Calu3 (cell line): ENCODE data around the gene CX3CL1. TPM values are rescaled to one million over a fixed set of nuclear protein-coding genes. Genes with fewer than 3 reads are reported as not detected.
A peak's percentile ranks its signal among the peaks of the same experiment; 100 is the strongest.

Source experiments
- Bru-seq: library from RNA; stranded (reverse); fragments of 400-500 nt; gene quantifications from one replicate; lab custom pipeline; 2021; lab: Mats Ljungman, UMichigan
- BruChase-seq, 2 experiments: library from RNA; stranded (reverse); fragments of 400-500 nt; gene quantifications; one replicate each; lab custom pipeline; 2021; lab: Mats Ljungman, UMichigan
- BruUV-seq: library from RNA; stranded (reverse); fragments of 400-500 nt; replicated peaks from 2 replicates; lab custom pipeline; 2021; lab: Mats Ljungman, UMichigan
- CTCF ChIA-PET: fragments of 300-600 bp; sonication (Branson Sonifier 250); formaldehyde crosslinking; loops from one replicate; lab custom pipeline; 2022; ENCODE audit warnings: antibody characterized with exemption; lab: Charles Lee
- DNase-seq: peaks from one replicate; pipeline ENCODE4 v3.0.0; 2022
- H3K27ac Mint-ChIP-seq: one replicate; pipeline ENCODE4 v1.8.0; 2022; ENCODE audit warnings: mixed read lengths; ENCODE audit not compliant: unreplicated experiment
- H3K27me3 Mint-ChIP-seq: one replicate; pipeline ENCODE4 v1.8.0; 2022; ENCODE audit warnings: mixed read lengths; ENCODE audit not compliant: unreplicated experiment
- H3K36me3 Mint-ChIP-seq: one replicate; pipeline ENCODE4 v1.8.0; 2022; ENCODE audit warnings: mild to moderate bottlenecking, moderate library complexity, mixed read lengths; ENCODE audit not compliant: insufficient read depth, unreplicated experiment
- H3K4me1 Mint-ChIP-seq: one replicate; pipeline ENCODE4 v1.8.0; 2022; ENCODE audit warnings: mild to moderate bottlenecking, low read depth, mixed read lengths; ENCODE audit not compliant: unreplicated experiment
- H3K4me3 Mint-ChIP-seq: one replicate; pipeline ENCODE4 v1.8.0; 2022; ENCODE audit warnings: mild to moderate bottlenecking, low read depth, moderate library complexity, mixed read lengths; ENCODE audit not compliant: unreplicated experiment
- H3K9me3 Mint-ChIP-seq: one replicate; pipeline ENCODE4 v1.8.0; 2022; ENCODE audit warnings: low read depth, mixed read lengths; ENCODE audit not compliant: unreplicated experiment
- CTCF ChIP-seq: fragments of 200-600 bp; IDR thresholded peaks from one replicate; pipeline ENCODE4 v1.8.0; 2022; ENCODE audit warnings: antibody characterized with exemption; ENCODE audit not compliant: unreplicated experiment
- intact Hi-C: fragments of 100-400 bp; cut with micrococcal nuclease; formaldehyde crosslinking; loops from one replicate; pipeline ENCODE4 v1.10.0; 2022; ENCODE audit not compliant: unreplicated experiment
- long read RNA-seq: library from polyadenylated mRNA; stranded (forward); transcript quantifications from one replicate; pipeline ENCODE4 v2.0.0, GENCODE V29; 2022
- total RNA-seq: library from RNA; stranded (reverse); gene quantifications from 2 replicates; pipeline ENCODE4 v1.2.3, GENCODE V29; 2022

Gene CX3CL1
- 17.6 and 41.4 TPM in 2 replicates for total RNA-seq
- percentile 71 among the genes with signal in this experiment for Bru-seq, nascent RNA
- BruChase-seq, experiment 1, labeled RNA remaining after a 6-hour chase, result percentile 72 among the genes with signal in this experiment
- BruChase-seq, experiment 2, labeled RNA remaining after a 2-hour chase, result percentile 70 among the genes with signal in this experiment
- long read RNA-seq, transcript CX3CL1-201 (3 exons, 3,321 nt), result major isoform, 5 of 114 reads
- long read RNA-seq, partial matches to known transcripts, result 0 of 114 reads
- long read RNA-seq, other reads (novel, unspliced or antisense), result 109 of 114 reads

GRCh38 chr16:57372372-57373116 is at the start of gene CX3CL1:
Gene CX3CL1, plus strand, starts transcription at chr16:57372490. Its CDS starts 79 bp downstream, at chr16:57372569.
- intact Hi-C loops, result no loop called here
- H3K36me3 Mint-ChIP-seq, result peaks cover 9% of the 10 kb centered on the region
- H3K27ac Mint-ChIP-seq, result peak within 1 kb of the TSS; percentile 69
- no peak for TF ChIP-seq CTCF
- CTCF ChIA-PET, result interaction anchor here (0.8 to 1.5 kb wide), 7 partner anchors 9 to 72 kb away, joined by 3 to 6 read pairs (median 4); no protein-coding TSS in a partner anchor
- no peaks in the 10 kb centered on the region for H3K27me3 Mint-ChIP-seq
- DNase-seq, result peak; percentile 74
- no TSS peak for BruUV-seq
- no peaks in the 10 kb centered on the region for H3K9me3 Mint-ChIP-seq
- H3K4me1 Mint-ChIP-seq, result peaks cover 52% of the 10 kb centered on the region
- H3K4me3 Mint-ChIP-seq, result peak within 1 kb of the TSS; percentile 63

GRCh38 chr16:57324749-57325148 is 47.5 kb upstream of the CX3CL1 start:
- BruUV-seq, result no TSS peak
- Mint-ChIP-seq H3K4me3 (no peak overlapping the region), H3K9me3 (no peaks in the 10 kb centered on the region), H3K27me3 (no peaks in the 10 kb centered on the region), H3K4me1 (peaks cover 11% of the 10 kb centered on the region), H3K36me3 (peaks cover 4% of the 10 kb centered on the region), H3K27ac (no peak overlapping the region)
- no peak for DNase-seq
- no peak for TF ChIP-seq CTCF
- intact Hi-C loops, result no loop called here
- CTCF ChIA-PET, result no interaction called here

- no TSS peak for BruUV-seq
- no peak overlapping the region for H3K4me3 Mint-ChIP-seq
- CTCF ChIA-PET, result no interaction called here
- TF ChIP-seq CTCF, result no peak
- peaks cover 11% of the 10 kb centered on the region for H3K4me1 Mint-ChIP-seq
- H3K27ac Mint-ChIP-seq, result no peak overlapping the region
- H3K36me3 Mint-ChIP-seq, result peaks cover 4% of the 10 kb centered on the region
- no peak for DNase-seq
- H3K27me3 Mint-ChIP-seq, result no peaks in the 10 kb centered on the region
- no peaks in the 10 kb centered on the region for H3K9me3 Mint-ChIP-seq
- intact Hi-C loops, result no loop called here
Observed at GRCh38 chr16:57325458-57325857, 46.8 kb upstream of the CX3CL1 start.

GRCh38 chr16:57329718-57330327 is 42.5 kb upstream of the CX3CL1 start:
- intact Hi-C loops, result no loop called here
- no peak for DNase-seq
- no peaks in the 10 kb centered on the region for H3K36me3 Mint-ChIP-seq
- H3K9me3 Mint-ChIP-seq, result no peaks in the 10 kb centered on the region
- no peak overlapping the region for H3K27ac Mint-ChIP-seq
- no TSS peak for BruUV-seq
- H3K27me3 Mint-ChIP-seq, result no peaks in the 10 kb centered on the region
- H3K4me1 Mint-ChIP-seq, result peaks cover 6% of the 10 kb centered on the region
- no peak for TF ChIP-seq CTCF
- H3K4me3 Mint-ChIP-seq, result no peak overlapping the region
- CTCF ChIA-PET, result interaction anchor here (0.6 to 0.7 kb wide), 4 partner anchors 38 to 222 kb away, joined by 3 to 4 read pairs (median 3); no protein-coding TSS in a partner anchor
